GM12891 (cell line): ENCODE results near the gene HSD17B13.
"Not testable (repeated sequence)": the region's sequence is repeated elsewhere in the genome, so short reads cannot be mapped to it uniquely, and the experiment has no call there.

ENCODE experiments used
- DNase-seq: peaks from one replicate; pipeline ENCODE4 v3.0.0; 2011; ENCODE audit warnings: low spot score; ENCODE audit not compliant: insufficient read length
- FAIRE-seq: peaks from 2 replicates; lab custom pipeline; 2011; peaks lifted over from hg19 to GRCh38; lab: Jason Lieb, UNC
- PAX5 ChIP-seq: IDR thresholded peaks from 2 replicates; pipeline ENCODE4 v1.6.1; 2011; ENCODE audit warnings: low read length, moderate library complexity, mild to moderate bottlenecking; ENCODE audit not compliant: insufficient read depth, severe bottlenecking
- POLR2A ChIP-seq: IDR thresholded peaks from 2 replicates; pipeline ENCODE4 v1.6.1; 2011; ENCODE audit warnings: low read depth, low read length, control low read depth
- POLR2AphosphoS5 ChIP-seq: IDR thresholded peaks from 2 replicates; pipeline ENCODE4 v1.6.1; 2011; ENCODE audit warnings: low read depth, low read length, control low read depth
- POU2F2 ChIP-seq: IDR thresholded peaks from 2 replicates; pipeline ENCODE4 v1.6.1; 2011; ENCODE audit warnings: low read depth, mild to moderate bottlenecking, control low read depth, low read length, moderate library complexity
- SPI1 ChIP-seq: IDR thresholded peaks from 2 replicates; pipeline ENCODE4 v1.6.1; 2011; ENCODE audit warnings: low read depth, low read length, control low read depth
- TAF1 ChIP-seq: IDR thresholded peaks from 2 replicates; pipeline ENCODE4 v1.6.1; 2011; ENCODE audit warnings: low read depth, low read length, control low read depth

HSD17B13 gene

DNA sequence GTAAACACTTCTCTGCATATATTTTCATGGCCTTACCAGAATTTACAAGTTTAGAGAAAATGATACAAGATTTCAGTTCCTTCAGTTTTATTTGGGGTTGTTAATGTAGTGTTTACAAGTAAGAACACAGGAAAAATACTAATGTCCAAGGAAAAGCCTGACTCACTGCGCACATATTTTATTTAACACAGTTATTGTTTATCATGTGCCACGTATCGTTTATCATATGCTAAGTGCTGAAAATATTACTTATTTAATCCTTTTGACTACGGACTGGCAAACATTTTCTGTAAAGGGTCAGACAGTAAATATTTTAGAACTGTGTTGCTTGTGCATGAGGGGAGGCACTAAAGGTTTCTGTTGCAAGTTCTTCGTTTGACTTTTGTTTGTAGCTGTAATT, 794 bp downstream of the HSD17B13 start:
- FAIRE-seq, result no peak
- no peak for DNase-seq
- no peak for TF ChIP-seq POLR2A
- TF ChIP-seq POLR2AphosphoS5, result no peak
- TF ChIP-seq SPI1, result no peak
- no peak for TF ChIP-seq PAX5
- no peak for TF ChIP-seq TAF1
- TF ChIP-seq POU2F2, result no peak

DNA sequence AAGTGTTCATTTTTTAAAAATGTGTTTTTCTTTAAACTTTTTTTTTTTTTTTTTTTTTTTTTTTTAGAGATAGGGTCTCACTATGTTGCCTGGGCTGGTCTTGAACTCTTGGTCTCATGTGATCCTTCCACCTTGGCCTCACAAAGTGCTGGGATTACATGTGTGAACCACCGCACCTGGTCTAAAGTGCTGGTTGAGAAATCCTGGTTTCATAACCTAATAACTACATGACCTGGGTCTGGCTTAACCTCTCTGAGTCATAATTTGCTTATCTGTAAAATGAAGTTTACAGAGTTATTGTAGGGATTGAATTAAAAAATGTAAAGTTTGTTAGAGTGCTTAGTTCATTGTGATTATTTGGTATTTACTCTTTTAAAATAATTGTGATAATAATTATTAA, 5.2 kb downstream of the HSD17B13 start:
- FAIRE-seq (no peak), DNase-seq (no peak)
- TF ChIP-seq TAF1 (no peak), SPI1 (no peak), POLR2A (no peak), POU2F2 (no peak)

DNA sequence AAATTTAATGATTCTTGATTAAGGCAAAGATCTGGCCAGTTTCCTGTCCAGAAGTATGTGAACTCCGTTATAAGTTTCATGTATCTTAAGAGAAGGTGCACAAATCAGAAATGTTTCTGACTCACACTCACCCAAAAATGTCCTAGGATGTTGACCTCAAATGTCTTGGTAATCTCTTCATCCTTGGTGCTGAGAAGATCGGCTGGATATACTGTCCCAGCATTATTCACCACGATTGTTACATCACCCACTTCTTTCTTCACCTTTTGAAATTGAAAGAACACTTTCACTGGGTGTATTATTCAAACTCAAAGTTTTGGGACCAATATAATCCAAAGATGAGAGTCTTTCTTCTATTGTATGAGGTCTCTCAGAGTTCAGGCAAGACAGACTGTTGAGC, 5.7 kb downstream of the HSD17B13 start:
- TF ChIP-seq POLR2A (no peak), POLR2AphosphoS5 (no peak), POU2F2 (no peak), TAF1 (no peak), SPI1 (no peak), PAX5 (no peak)
- FAIRE-seq (no peak), DNase-seq (no peak)

DNA sequence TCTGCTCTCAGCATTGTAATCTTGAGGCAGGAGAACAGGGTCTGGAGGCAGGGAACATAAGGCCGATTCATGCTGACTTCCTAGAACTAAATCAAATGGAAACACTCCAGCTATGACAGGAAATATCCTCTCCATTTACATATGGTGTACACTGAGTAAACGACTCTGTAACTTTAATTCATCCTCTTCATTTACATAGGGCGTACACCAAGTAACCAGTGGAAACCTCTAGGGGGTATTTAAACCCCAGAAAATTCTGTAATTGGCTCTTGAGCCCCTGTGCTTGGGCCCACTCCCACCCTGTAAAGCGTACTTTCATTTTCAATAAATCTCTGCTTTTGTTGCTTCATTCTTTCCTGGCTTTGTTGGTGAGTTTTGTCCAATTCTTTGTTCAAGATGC, 7.7 kb downstream of the HSD17B13 start:
- not testable (repeated sequence) for DNase-seq, FAIRE-seq

DNA sequence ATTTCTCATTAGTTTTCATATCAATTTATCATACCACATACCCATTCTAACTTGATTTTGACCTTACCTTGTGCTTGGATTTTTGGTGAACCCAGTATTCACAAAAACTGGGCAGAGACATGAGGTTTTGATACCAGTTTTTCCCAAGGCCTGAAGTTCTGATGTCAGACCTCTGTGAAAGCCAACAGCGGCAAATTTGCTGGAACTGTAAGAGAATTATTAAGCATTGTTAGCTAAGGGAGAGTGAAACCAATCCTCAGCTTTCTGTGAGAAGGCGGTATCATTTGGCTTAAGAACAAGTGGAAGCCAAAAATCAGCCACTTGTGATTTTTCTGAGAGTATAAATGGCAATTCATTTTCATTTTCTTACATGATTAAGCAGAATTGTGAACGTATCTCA, 8.9 kb downstream of the HSD17B13 start:
- DNase-seq (no peak), FAIRE-seq (no peak)
- no peak for TF ChIP-seq SPI1
- TF ChIP-seq POLR2A, result no peak
- TF ChIP-seq POLR2AphosphoS5, result no peak
- TF ChIP-seq TAF1, result no peak
- TF ChIP-seq PAX5, result no peak
- no peak for TF ChIP-seq POU2F2

DNA sequence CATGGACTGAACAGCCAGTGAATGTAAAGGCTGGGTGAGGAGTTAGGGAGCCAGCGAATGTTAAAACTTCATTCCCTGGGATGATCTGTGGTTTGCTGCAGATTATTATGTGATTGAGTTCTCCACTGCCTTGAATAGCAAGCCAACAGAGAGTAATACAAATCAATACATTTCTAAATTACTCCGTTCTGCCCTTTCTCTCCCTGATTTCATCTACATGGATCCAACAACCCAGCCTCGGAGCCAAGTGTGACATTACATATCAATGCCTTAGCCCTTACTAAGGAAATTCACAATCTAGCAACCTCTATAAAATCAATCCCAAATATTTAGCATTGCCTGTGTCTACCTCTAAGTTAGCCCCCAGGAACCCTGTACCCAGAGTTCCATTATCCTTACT, 11.0 kb downstream of the HSD17B13 start:
- no peak for TF ChIP-seq SPI1
- no peak for TF ChIP-seq POLR2AphosphoS5
- no peak for TF ChIP-seq POU2F2
- no peak for TF ChIP-seq TAF1
- no peak for TF ChIP-seq PAX5
- TF ChIP-seq POLR2A, result no peak
- no peak for DNase-seq
- no peak for FAIRE-seq

DNA sequence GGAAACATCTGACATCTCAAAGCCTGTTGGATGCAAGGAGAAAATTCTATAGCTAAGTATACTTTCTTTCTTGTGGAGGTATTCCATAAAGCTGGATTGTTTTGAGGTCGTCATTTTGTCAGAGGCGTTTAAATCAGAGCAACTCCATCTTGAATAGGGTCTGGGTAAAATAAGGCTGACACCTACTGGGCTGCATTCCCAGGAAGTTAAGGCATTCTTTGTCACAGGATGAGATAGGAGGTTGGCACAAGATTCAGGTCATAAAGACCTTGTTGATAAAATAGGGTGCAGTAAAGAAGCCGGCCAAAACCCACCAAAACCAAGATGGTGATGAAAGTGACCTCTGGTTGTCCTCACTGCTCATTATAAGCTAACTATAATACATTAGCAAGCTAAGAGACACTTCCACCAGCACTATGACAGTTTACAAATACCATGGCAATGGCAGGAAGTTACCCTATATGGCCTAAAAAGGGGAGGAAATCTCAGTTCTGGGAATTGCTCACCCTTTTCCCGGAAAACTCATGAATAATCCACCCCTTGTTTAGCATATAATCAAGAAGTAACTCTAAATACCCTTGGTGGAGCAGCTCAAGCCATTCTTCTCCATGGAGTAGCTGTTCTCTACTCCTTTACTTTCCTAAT, 11.9 kb downstream of the HSD17B13 start:
- TF ChIP-seq SPI1, result no peak
- no peak for TF ChIP-seq POLR2AphosphoS5
- TF ChIP-seq TAF1, result no peak
- no peak for TF ChIP-seq POLR2A
- TF ChIP-seq POU2F2, result no peak
- no peak for FAIRE-seq
- no peak for DNase-seq

DNA sequence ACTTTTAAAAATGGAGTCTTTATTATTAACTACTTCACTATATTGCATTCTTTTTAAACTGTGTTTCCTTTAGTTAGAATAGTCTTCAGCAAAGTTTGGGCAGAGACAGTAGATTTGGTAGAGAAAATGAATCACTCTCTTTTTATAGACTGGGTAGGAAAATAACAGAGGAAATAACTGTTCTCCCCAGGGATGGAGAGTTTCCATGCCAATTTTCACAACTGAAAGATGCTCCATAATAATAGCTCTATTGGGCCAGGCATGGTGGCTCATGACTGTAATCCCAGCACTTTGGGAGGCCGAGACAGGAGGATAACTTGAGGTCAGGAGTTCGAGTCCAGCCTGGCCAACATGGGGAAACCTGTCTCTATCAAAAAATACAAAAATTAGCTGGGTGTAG, 13.1 kb downstream of the HSD17B13 start:
- FAIRE-seq (no peak), DNase-seq (no peak)
- no peak for TF ChIP-seq SPI1
- no peak for TF ChIP-seq PAX5
- no peak for TF ChIP-seq POLR2A
- no peak for TF ChIP-seq POLR2AphosphoS5
- no peak for TF ChIP-seq POU2F2
- no peak for TF ChIP-seq TAF1

DNA sequence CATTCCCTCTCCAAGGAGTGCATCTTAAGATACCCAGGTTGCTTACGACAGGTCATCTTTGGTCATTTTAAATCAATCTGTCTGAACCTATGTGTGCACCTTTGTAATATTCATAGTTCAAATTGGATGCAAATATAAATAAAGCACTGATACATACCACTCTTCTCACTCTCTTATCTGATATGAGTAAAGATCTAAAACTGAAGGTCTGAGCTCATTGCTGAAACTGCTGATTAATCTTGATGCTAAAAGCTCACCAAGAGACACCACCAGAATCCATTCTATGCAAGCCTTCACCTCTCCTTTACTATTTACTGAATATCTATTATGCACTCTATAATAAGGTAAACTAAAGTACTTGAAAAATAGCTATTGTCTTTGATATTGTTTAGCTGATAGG, 16.6 kb downstream of the HSD17B13 start:
- FAIRE-seq, result no peak
- DNase-seq, result no peak
- TF ChIP-seq POU2F2 (no peak), POLR2AphosphoS5 (no peak), PAX5 (no peak), TAF1 (no peak), SPI1 (no peak)

DNA sequence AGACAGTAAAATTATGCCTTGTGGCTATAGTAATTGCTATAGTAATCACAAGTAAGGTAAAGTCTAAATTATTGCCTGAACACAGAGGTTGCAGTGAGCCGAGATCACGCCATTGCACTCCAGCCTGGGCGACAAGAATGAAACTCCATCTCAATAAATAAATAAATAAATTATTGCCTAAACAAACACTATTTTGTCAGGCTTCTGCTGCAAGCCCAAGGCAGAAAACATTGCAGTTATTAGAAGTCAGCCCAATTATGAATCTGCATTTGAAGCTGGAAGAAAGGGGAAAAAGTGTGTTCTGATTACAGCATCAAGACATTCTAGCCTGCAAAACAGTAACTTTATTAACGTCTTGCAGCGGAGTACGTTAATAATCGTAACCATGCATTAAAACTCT, 17.1 kb downstream of the HSD17B13 start:
- no peak for FAIRE-seq
- no peak for DNase-seq
- TF ChIP-seq SPI1 (no peak), POLR2AphosphoS5 (no peak), POLR2A (no peak), POU2F2 (no peak), TAF1 (no peak), PAX5 (no peak)
